ENCODE measurements around the gene CCNC.
A peak's percentile ranks its signal among the peaks of the same experiment; 100 is the strongest.

The CCNC gene

GRCh38 chr6:99547526-99547925 lies 20.9 kb downstream of the CCNC start:
- no peak for DNase-seq (ENCODE audit: low read depth)

GRCh38 chr6:99545442-99545841 lies 23.0 kb downstream of the CCNC start:
- no peak for DNase-seq (ENCODE audit: low read depth)

GRCh38 chr6:99543968-99544367 lies 24.5 kb downstream of the CCNC start:
- no peak for DNase-seq (ENCODE audit: low read depth)

- no peak for DNase-seq (ENCODE audit: low read depth)
These were observed 37.8 kb downstream of the CCNC start for GRCh38 chr6:99530627-99531026.

GRCh38 chr6:99522531-99522930 lies 45.9 kb downstream of the CCNC start:
- no peak for DNase-seq (ENCODE audit: low read depth)

GRCh38 chr6:99521633-99522151 lies 46.8 kb downstream of the CCNC start:
- no peak for DNase-seq (ENCODE audit: low read depth)

- peak; percentile 24 for DNase-seq (ENCODE audit: low read depth)
These were observed 47.4 kb downstream of the CCNC start for GRCh38 chr6:99520855-99521632.

DNA sequence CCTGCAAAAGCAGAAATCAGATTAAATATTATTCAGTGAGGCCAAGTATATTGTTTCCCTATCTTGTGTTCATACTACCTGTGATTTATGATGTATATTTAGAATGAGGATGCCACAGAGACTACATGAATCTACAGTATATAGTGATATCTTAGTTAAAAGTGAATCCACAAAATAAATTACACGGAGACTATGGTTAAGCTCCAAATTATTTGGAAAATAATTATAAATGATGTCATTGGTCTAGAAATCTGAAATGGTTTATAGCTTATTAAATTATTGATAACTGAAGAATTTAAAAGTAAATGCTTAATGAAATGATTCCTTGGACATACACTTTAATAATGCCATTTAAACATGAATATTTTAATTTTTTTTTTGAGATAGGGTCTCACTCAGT lies 49.0 kb downstream of the CCNC start:
- DNase-seq (ENCODE audit: low read depth) = no peak

GRCh38 chr6:99514089-99514488 lies 54.4 kb downstream of the CCNC start:
- no peak for DNase-seq (ENCODE audit: low read depth)

DNA sequence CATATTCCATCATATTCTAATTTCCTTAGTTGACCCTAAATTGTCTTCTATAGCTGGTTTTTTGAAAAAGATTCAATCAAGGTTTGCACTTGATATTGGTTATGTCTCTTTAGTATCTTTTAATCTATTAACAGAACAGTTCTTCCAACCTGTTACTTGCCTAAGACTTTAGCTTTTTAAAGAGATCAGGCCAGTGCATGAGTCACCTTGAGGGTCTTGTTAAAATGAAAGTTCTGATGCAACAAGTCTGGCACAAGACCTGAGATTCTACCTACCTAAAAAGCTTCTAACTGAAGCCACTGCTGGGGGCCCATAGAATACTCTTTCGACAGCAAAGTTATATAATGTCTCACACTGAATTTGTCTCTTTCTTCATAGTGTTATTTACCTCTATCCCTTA lies 56.4 kb downstream of the CCNC start:
- no peak for DNase-seq (ENCODE audit: low read depth)

DNA sequence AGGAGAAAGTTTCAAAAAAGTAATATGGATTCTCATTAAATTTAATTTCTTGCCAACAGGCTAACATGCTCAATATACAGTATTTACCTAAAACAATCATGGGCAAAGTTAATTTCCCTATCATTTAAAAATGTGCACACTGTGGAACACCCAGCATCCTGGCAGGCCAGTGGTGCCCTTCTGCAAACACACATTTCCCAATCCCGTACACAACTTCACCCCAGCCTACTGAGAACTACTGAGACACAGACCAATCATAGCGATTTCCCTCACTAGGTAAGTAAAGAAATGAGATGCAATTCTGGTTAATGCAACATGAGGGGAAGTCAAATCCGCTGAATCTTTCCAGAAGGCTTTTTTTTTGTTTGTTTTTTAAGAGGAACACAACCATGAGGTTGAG lies 60.8 kb downstream of the CCNC start:
- DNase-seq (ENCODE audit: low read depth) = no peak

- no peak for DNase-seq (ENCODE audit: low read depth)
These were observed 66.7 kb downstream of the CCNC start for GRCh38 chr6:99501762-99502161.

GRCh38 chr6:99498421-99498820 lies 70.0 kb downstream of the CCNC start:
- DNase-seq (ENCODE audit: low read depth) = no peak

- DNase-seq (ENCODE audit: low read depth) = no peak
These were observed 73.0 kb downstream of the CCNC start for GRCh38 chr6:99495466-99495865.

Data from stimulated activated CD8-positive, alpha-beta memory T cell treated with anti-CD3 and anti-CD28 coated beads, Interleukin-15, amount 100 ng/mL, for 1 hour (primary cell).